Astrocyte (in vitro differentiated cells and primary cell): ENCODE measurements around the gene INPP4B.

ENCODE experiments used
- EZH2 ChIP-seq: IDR thresholded peaks from 2 replicates; pipeline ENCODE4 v1.6.1; 2012; ENCODE audit warnings: mild to moderate bottlenecking, low read length, inconsistent platforms; ENCODE audit not compliant: insufficient read depth
- TF ChIP-seq, protein P1 (sequence below): IDR thresholded peaks from 2 replicates; pipeline ENCODE4 v1.5.1; 2011; ENCODE audit warnings: low read depth, mild to moderate bottlenecking, inconsistent platforms, low read length, moderate library complexity; ENCODE audit not compliant: insufficient read depth

DNA sequence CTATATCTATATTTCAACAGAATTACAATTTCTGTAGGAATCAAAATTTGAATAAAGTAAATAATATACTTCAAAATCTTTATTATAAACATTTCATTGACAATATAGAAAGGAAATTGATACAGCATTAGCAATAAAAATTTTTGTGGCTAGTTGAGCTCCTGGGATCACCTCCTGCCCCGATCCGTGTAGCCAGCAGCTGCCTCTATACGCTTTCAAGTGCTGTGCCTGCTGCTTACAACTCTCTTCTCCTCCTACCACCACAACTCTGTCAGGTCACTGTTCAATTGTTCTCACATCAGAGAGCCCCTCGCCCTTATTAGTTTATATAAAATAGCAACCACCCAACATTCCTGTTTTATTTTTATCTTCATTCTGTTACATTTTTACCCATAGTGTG is 27.6 kb downstream of the INPP4B start:
- TF ChIP-seq, protein P1, sequence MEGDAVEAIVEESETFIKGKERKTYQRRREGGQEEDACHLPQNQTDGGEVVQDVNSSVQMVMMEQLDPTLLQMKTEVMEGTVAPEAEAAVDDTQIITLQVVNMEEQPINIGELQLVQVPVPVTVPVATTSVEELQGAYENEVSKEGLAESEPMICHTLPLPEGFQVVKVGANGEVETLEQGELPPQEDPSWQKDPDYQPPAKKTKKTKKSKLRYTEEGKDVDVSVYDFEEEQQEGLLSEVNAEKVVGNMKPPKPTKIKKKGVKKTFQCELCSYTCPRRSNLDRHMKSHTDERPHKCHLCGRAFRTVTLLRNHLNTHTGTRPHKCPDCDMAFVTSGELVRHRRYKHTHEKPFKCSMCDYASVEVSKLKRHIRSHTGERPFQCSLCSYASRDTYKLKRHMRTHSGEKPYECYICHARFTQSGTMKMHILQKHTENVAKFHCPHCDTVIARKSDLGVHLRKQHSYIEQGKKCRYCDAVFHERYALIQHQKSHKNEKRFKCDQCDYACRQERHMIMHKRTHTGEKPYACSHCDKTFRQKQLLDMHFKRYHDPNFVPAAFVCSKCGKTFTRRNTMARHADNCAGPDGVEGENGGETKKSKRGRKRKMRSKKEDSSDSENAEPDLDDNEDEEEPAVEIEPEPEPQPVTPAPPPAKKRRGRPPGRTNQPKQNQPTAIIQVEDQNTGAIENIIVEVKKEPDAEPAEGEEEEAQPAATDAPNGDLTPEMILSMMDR, result no peak
- TF ChIP-seq EZH2, result no peak
